Middle frontal gyrus (tissue), 1 donor: ENCODE data around the gene RXRB.

Experiments used
- DNase-seq: peaks from one replicate; pipeline ENCODE4 v3.0.0-alpha.2; 2015; ENCODE audit warnings: low spot score; ENCODE audit errors: extremely low spot score

The RXRB gene

GRCh38 chr6:33197431-33198048, 2.9 kb downstream of the RXRB start:
- DNase-seq, result no peak

- no peak for DNase-seq
Measured at GRCh38 chr6:33195304-33196165, 4.9 kb downstream of the RXRB start.

GRCh38 chr6:33194431-33194979, 6.0 kb downstream of the RXRB start:
- no peak for DNase-seq

GRCh38 chr6:33193619-33194018, 6.8 kb downstream of the RXRB start:
- no peak for DNase-seq

GRCh38 chr6:33192671-33193602, 7.5 kb downstream of the RXRB start:
- peak; percentile 24 for DNase-seq

- no peak for DNase-seq
Measured at GRCh38 chr6:33192105-33192646, 8.3 kb downstream of the RXRB start, which contains the start of gene COL11A2. Gene COL11A2, minus strand, starts transcription at chr6:33192467. Its CDS starts 227 bp downstream, at chr6:33192240.

- DNase-seq, result no peak
Measured at GRCh38 chr6:33191383-33192104, 8.9 kb downstream of the RXRB start.

- no peak for DNase-seq
Measured at GRCh38 chr6:33190504-33191107, 9.9 kb downstream of the RXRB start.

GRCh38 chr6:33189625-33190448, 10.6 kb downstream of the RXRB start:
- no peak for DNase-seq

- DNase-seq, result no peak
Measured at GRCh38 chr6:33189164-33189563, 11.3 kb downstream of the RXRB start.

- no peak for DNase-seq
Measured at GRCh38 chr6:33187809-33188208, 12.7 kb downstream of the RXRB start.

GRCh38 chr6:33185654-33186187, 14.7 kb downstream of the RXRB start:
- DNase-seq, result no peak

GRCh38 chr6:33185190-33185589, 15.3 kb downstream of the RXRB start:
- no peak for DNase-seq

- no peak for DNase-seq
Measured at GRCh38 chr6:33183071-33183683, 17.3 kb downstream of the RXRB start.

- no peak for DNase-seq
Measured at GRCh38 chr6:33181141-33181540, 19.3 kb downstream of the RXRB start.

GRCh38 chr6:33178755-33179475, 21.6 kb downstream of the RXRB start:
- DNase-seq, result no peak

- no peak for DNase-seq
Measured at GRCh38 chr6:33177552-33178446, 22.7 kb downstream of the RXRB start.
